A673 (cell line): ENCODE data around the gene CLEC16A.

Experiments used
- CTCF ChIP-seq: fragments of 300-800, 200-600 bp; sonication (generic); conservative IDR thresholded peaks from 2 replicates; pipeline ENCODE4 v1.5.1; 2017; ENCODE audit warnings: low read depth, mild to moderate bottlenecking, antibody characterized with exemption, low read length, moderate library complexity, mixed read lengths
- EZH2 ChIP-seq: fragments of 200-600 bp; sonication (generic); IDR thresholded peaks from 2 replicates; pipeline ENCODE4 v1.6.1; 2017; ENCODE audit warnings: borderline replicate concordance, low read depth, mild to moderate bottlenecking, mixed read lengths, antibody characterized with exemption, low read length; ENCODE audit not compliant: poor library complexity, severe bottlenecking

DNA sequence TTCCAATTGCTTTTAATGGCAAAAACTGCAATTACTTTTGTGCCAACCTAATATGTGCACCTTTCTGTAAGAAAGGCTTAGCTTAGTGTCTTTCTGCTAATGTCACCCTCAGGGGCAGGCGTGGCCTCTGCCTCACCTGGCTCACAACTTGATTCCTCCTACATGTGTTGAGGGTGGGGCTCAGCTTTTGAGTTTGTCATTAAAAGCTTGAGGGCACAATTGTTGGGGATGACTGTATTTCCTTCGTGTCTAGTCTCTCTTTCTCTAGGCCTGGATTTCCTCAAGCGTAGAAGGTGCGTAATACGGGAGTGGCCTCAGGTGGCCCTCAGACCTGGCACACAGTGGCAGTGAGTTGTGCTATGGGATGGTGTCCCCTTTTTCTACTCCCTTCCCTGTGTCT lies 94.4 kb downstream of the CLEC16A start:
- no peak for TF ChIP-seq EZH2
- no peak for TF ChIP-seq CTCF
